IMR-90 (cell line): Measurements from ENCODE around the gene BTBD9. TPM values are rescaled to one million over a fixed set of nuclear protein-coding genes. Genes with fewer than 3 reads are reported as not detected.

Source experiments
- ATAC-seq: fragments of 200-7000 bp; cut with Tn5 transposase; 2 replicates; pipeline ENCODE4 v1.9.1; 2020; ENCODE audit warnings: low read depth, mild to moderate bottlenecking, moderate library complexity
- BruUV-seq: library from RNA; stranded (reverse); fragments of 400-500 nt; replicated peaks from 2 replicates; lab custom pipeline; 2021; lab: Mats Ljungman, UMichigan
- CTCF ChIA-PET: fragments of 300-600 bp; formaldehyde crosslinking; extraction: SDS; loops from one replicate; lab custom pipeline; 2021; ENCODE audit warnings: antibody characterized with exemption; lab: Yijun Ruan, JAX
- POLR2A ChIA-PET: fragments of 300-600 bp; sonication (Branson Sonifier 250); formaldehyde crosslinking; loops from one replicate; lab custom pipeline; 2022; ENCODE audit warnings: antibody characterized with exemption; ENCODE audit not compliant: unreplicated experiment; lab: Charles Lee
- DNase-seq: peaks from one replicate; pipeline ENCODE4 v3.0.0; 2013
- H2AFZ ChIP-seq: replicated peaks from 2 replicates; pipeline ENCODE3; 2013; ENCODE audit warnings: low read length, mild to moderate bottlenecking; ENCODE audit not compliant: poor library complexity
- H2AK5ac ChIP-seq: 2 replicates; pipeline ENCODE4 v1.6.1; 2013; ENCODE audit warnings: low read depth, low read length, inconsistent platforms
- H2AK9ac ChIP-seq: replicated peaks from 2 replicates; pipeline ENCODE3; 2013; ENCODE audit warnings: mild to moderate bottlenecking, low read depth, low read length, moderate library complexity; ENCODE audit not compliant: poor library complexity
- H2BK120ac ChIP-seq: 2 replicates; pipeline ENCODE4 v1.6.1; 2013; ENCODE audit warnings: low read depth, low read length, inconsistent platforms
- H2BK15ac ChIP-seq: 3 replicates; pipeline ENCODE4 v1.6.1; 2013; ENCODE audit warnings: low read depth, low read length, inconsistent platforms
- H2BK20ac ChIP-seq: 2 replicates; pipeline ENCODE4 v1.6.1; 2013; ENCODE audit warnings: low read depth, mild to moderate bottlenecking, inconsistent platforms, low read length, moderate library complexity
- H2BK5ac ChIP-seq: 2 replicates; pipeline ENCODE4 v1.6.1; 2013; ENCODE audit warnings: mild to moderate bottlenecking, low read depth, low read length, inconsistent platforms; ENCODE audit not compliant: poor library complexity, severe bottlenecking
- H3K14ac ChIP-seq: replicated peaks from 2 replicates; pipeline ENCODE4 v1.6.1; 2013; ENCODE audit warnings: low read depth, low read length, inconsistent platforms
- H3K18ac ChIP-seq: 2 replicates; pipeline ENCODE4 v1.6.1; 2013; ENCODE audit warnings: low read depth, low read length, control low read depth
- H3K23ac ChIP-seq: 2 replicates; pipeline ENCODE4 v1.6.1; 2013; ENCODE audit warnings: low read depth, low read length, inconsistent platforms
- H3K27ac ChIP-seq: 2 replicates; pipeline ENCODE4 v1.5.1; 2013; ENCODE audit warnings: mild to moderate bottlenecking, control low read depth, low read length; ENCODE audit not compliant: insufficient read depth
- H3K27me3 ChIP-seq: 2 replicates; pipeline ENCODE4 v1.6.1; 2013; ENCODE audit warnings: low read length; ENCODE audit not compliant: control insufficient read depth, insufficient read depth
- H3K36me3 ChIP-seq: 2 replicates; pipeline ENCODE4 v1.6.1; 2013; ENCODE audit warnings: low read length, mixed read lengths; ENCODE audit not compliant: control insufficient read depth, insufficient read depth
- H3K4ac ChIP-seq: 2 replicates; pipeline ENCODE4 v1.6.1; 2013; ENCODE audit warnings: low read depth, low read length, inconsistent platforms
- H3K4me1 ChIP-seq: 2 replicates; pipeline ENCODE4 v1.6.1; 2013; ENCODE audit warnings: low read length, mixed read lengths; ENCODE audit not compliant: control insufficient read depth, insufficient read depth
- H3K4me2 ChIP-seq: 2 replicates; pipeline ENCODE4 v1.6.1; 2013; ENCODE audit warnings: low read depth, mild to moderate bottlenecking, control low read depth, low read length, moderate library complexity
- H3K4me3 ChIP-seq: 2 replicates; pipeline ENCODE4 v1.5.1; 2013; ENCODE audit warnings: low read depth, mild to moderate bottlenecking, control low read depth, low read length, moderate library complexity; ENCODE audit not compliant: insufficient read depth
- H3K56ac ChIP-seq: 2 replicates; pipeline ENCODE4 v1.6.1; 2013; ENCODE audit warnings: low read length, inconsistent platforms; ENCODE audit not compliant: insufficient read depth; ENCODE audit errors: extremely low read depth
- H3K79me1 ChIP-seq, 2 experiments: 2 replicates each; pipeline ENCODE4 v1.6.1; 2013; ENCODE audit warnings: low read length in 2 of 2, inconsistent platforms in 1 of 2, low read depth in 1 of 2
- H3K9ac ChIP-seq: 2 replicates; pipeline ENCODE4 v1.6.1; 2013; ENCODE audit warnings: low read depth, low read length, control low read depth
- H3K9me1 ChIP-seq: 2 replicates; pipeline ENCODE4 v1.6.1; 2013; ENCODE audit warnings: low read length, inconsistent platforms; ENCODE audit not compliant: insufficient read depth
- H3K9me3 ChIP-seq: 2 replicates; pipeline ENCODE4 v1.6.1; 2013; ENCODE audit warnings: low read length; ENCODE audit not compliant: control insufficient read depth, insufficient read depth
- H4K20me1 ChIP-seq: 2 replicates; pipeline ENCODE4 v1.6.1; 2013; ENCODE audit warnings: low read length, inconsistent platforms; ENCODE audit not compliant: insufficient read depth
- H4K5ac ChIP-seq: 2 replicates; pipeline ENCODE4 v1.6.1; 2013; ENCODE audit warnings: mild to moderate bottlenecking, low read depth, low read length, control low read depth
- H4K8ac ChIP-seq, 2 experiments: 2 replicates each; pipeline ENCODE4 v1.6.1; 2013; ENCODE audit warnings: low read depth in 2 of 2, low read length in 2 of 2, control low read depth in 1 of 2, inconsistent platforms in 1 of 2
- H4K91ac ChIP-seq: 2 replicates; pipeline ENCODE4 v1.6.1; 2013; ENCODE audit warnings: low read depth, low read length, inconsistent platforms; ENCODE audit not compliant: insufficient read depth
- BHLHE40 ChIP-seq: fragments of 150-350 bp; IDR thresholded peaks from 2 replicates; pipeline ENCODE4 v1.6.1; 2016; ENCODE audit warnings: mild to moderate bottlenecking, low read depth, low read length
- CEBPB ChIP-seq: IDR thresholded peaks from 2 replicates; pipeline ENCODE4 v1.6.1; 2012; ENCODE audit warnings: low read depth, low read length, improper control_type of control experiment
- CHD1 ChIP-seq: IDR thresholded peaks from 2 replicates; pipeline ENCODE4 v1.6.1; 2012; ENCODE audit warnings: low read depth, low read length, improper control_type of control experiment
- ELK1 ChIP-seq: fragments of 150-350 bp; IDR thresholded peaks from 2 replicates; pipeline ENCODE4 v1.6.1; 2016; ENCODE audit warnings: low read depth, mild to moderate bottlenecking, low read length, moderate library complexity, borderline replicate concordance
- FOS ChIP-seq: fragments of 150-350 bp; IDR thresholded peaks from 2 replicates; pipeline ENCODE4 v1.6.1; 2016; ENCODE audit warnings: low read depth, low read length
- MAFK ChIP-seq: IDR thresholded peaks from 2 replicates; pipeline ENCODE4 v1.6.1; 2012; ENCODE audit warnings: low read depth, low read length, improper control_type of control experiment
- MAZ ChIP-seq: IDR thresholded peaks from 2 replicates; pipeline ENCODE4 v1.6.1; 2012; ENCODE audit warnings: low read depth, mild to moderate bottlenecking, low read length, improper control_type of control experiment, moderate library complexity, borderline replicate concordance
- MXI1 ChIP-seq: IDR thresholded peaks from 2 replicates; pipeline ENCODE4 v1.6.1; 2012; ENCODE audit warnings: low read depth, mild to moderate bottlenecking, low read length, moderate library complexity, borderline replicate concordance
- NFE2L2 ChIP-seq: fragments of 150-350 bp; IDR thresholded peaks from 2 replicates; pipeline ENCODE4 v1.6.1; 2016; ENCODE audit warnings: low read depth, mild to moderate bottlenecking, low read length
- RAD21 ChIP-seq: IDR thresholded peaks from 2 replicates; pipeline ENCODE4 v1.6.1; 2012; ENCODE audit warnings: low read length, improper control_type of control experiment
- RCOR1 ChIP-seq: IDR thresholded peaks from 2 replicates; pipeline ENCODE4 v1.6.1; 2012; ENCODE audit warnings: mild to moderate bottlenecking, low read length, improper control_type of control experiment; ENCODE audit not compliant: insufficient replicate concordance
- RFX5 ChIP-seq: IDR thresholded peaks from 2 replicates; pipeline ENCODE4 v1.8.0; 2012; ENCODE audit warnings: low read depth, mild to moderate bottlenecking, low read length, moderate library complexity
- SMC3 ChIP-seq: fragments of 150-350 bp; IDR thresholded peaks from 2 replicates; pipeline ENCODE4 v1.6.1; 2016; ENCODE audit warnings: low read depth, mild to moderate bottlenecking, antibody characterized with exemption, low read length, moderate library complexity
- WGBS, 2 experiments: methylation state at CpG; one replicate each; pipeline versions ENCODE4 v1.1.5 to v1.1.7; 2013; ENCODE audit warnings: missing lambda C conversion rate in 2 of 2; ENCODE audit not compliant: insufficient read length in 1 of 2; ENCODE audit errors: extremely low coverage in 2 of 2; 5-methylcytosine and 5-hydroxymethylcytosine counted together
- dilution Hi-C: fragments of 300-500 bp; cut with HindIII; formaldehyde crosslinking; loops from one replicate; pipeline ENCODE4 v1.14.3; 2018; ENCODE audit warnings: low sequenced_read_pairs; ENCODE audit not compliant: unreplicated experiment
- in situ Hi-C: fragments of 300-500 bp; cut with MboI; formaldehyde crosslinking; loops from 3 replicates; pipeline ENCODE4 v1.14.3; 2019; ENCODE audit warnings: low sequenced_read_pairs, inconsistent platforms, mixed read lengths
- intact Hi-C: fragments of 100-400 bp; cut with micrococcal nuclease; formaldehyde crosslinking; loops from 2 replicates; pipeline ENCODE4 v1.10.0; 2022
- polyA plus RNA-seq, 3 experiments: library from polyadenylated mRNA; depleted of rRNA; stranded (reverse); fragments of >200 nt; gene quantifications; 2 replicates each; pipeline ENCODE4 v1.2.3, GENCODE V29; 2012; ENCODE audit warnings: low replicate concordance in 1 of 3
- total RNA-seq: library from RNA; depleted of rRNA; stranded (reverse); fragments of >200 nt; gene quantifications from 2 replicates; pipeline ENCODE4 v1.2.3, GENCODE V29; 2012
- TF ChIP-seq, protein P1 (sequence below): conservative IDR thresholded peaks from 2 replicates; pipeline ENCODE4 v1.5.1; 2012; ENCODE audit warnings: mild to moderate bottlenecking, low read depth, low read length, improper control_type of control experiment
- TF ChIP-seq, protein P2 (sequence below): fragments of 150-350 bp; IDR thresholded peaks from 2 replicates; pipeline ENCODE4 v1.6.1; 2017; ENCODE audit warnings: mild to moderate bottlenecking, antibody characterized with exemption, low read length, low read depth

Gene BTBD9
- total and polyA plus RNA-seq, 2 of the 4 experiments (the other 2 are of a cell fraction): 4.1 to 22.0 TPM

GRCh38 chr6:38552121-38552520 is 87.6 kb downstream of the BTBD9 start:
- dilution Hi-C loops: no loop called here
- no peaks in the 10 kb centered on the region for H4K20me1 ChIP-seq
- CTCF ChIA-PET: no interaction called here

More at GRCh38 chr6:38552121-38552520, 87.6 kb downstream of the BTBD9 start:
- TF ChIP-seq NFE2L2 (no peak), ELK1 (no peak), CHD1 (no peak), RCOR1 (no peak), RFX5 (no peak), BHLHE40 (no peak), SMC3 (no peak), MAFK (no peak), MXI1 (no peak), MAZ (no peak), FOS (no peak), RAD21 (no peak), CEBPB (no peak)
- TF ChIP-seq, protein P1, sequence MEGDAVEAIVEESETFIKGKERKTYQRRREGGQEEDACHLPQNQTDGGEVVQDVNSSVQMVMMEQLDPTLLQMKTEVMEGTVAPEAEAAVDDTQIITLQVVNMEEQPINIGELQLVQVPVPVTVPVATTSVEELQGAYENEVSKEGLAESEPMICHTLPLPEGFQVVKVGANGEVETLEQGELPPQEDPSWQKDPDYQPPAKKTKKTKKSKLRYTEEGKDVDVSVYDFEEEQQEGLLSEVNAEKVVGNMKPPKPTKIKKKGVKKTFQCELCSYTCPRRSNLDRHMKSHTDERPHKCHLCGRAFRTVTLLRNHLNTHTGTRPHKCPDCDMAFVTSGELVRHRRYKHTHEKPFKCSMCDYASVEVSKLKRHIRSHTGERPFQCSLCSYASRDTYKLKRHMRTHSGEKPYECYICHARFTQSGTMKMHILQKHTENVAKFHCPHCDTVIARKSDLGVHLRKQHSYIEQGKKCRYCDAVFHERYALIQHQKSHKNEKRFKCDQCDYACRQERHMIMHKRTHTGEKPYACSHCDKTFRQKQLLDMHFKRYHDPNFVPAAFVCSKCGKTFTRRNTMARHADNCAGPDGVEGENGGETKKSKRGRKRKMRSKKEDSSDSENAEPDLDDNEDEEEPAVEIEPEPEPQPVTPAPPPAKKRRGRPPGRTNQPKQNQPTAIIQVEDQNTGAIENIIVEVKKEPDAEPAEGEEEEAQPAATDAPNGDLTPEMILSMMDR: no peak
- TF ChIP-seq, protein P2, sequence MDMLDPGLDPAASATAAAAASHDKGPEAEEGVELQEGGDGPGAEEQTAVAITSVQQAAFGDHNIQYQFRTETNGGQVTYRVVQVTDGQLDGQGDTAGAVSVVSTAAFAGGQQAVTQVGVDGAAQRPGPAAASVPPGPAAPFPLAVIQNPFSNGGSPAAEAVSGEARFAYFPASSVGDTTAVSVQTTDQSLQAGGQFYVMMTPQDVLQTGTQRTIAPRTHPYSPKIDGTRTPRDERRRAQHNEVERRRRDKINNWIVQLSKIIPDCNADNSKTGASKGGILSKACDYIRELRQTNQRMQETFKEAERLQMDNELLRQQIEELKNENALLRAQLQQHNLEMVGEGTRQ: no peak
- Histone ChIP-seq H3K27me3 (no peaks in the 10 kb centered on the region), H3K4me2 (no peak overlapping the region), H3K27ac (no peak overlapping the region), H2BK120ac (no peak overlapping the region), H3K9ac (no peak overlapping the region), H2BK15ac (no peak overlapping the region), H3K4me3 (no peak overlapping the region), H3K36me3 (peaks cover under 1% of the 10 kb centered on the region; the same call in 1 of the 2 replicates), H3K79me1 (no peaks in the 10 kb centered on the region; a peak in 1 of 4 replicates), H3K4ac (no peak overlapping the region), H4K8ac (no peak overlapping the region), H4K5ac (no peak overlapping the region), H2AK5ac (no peak overlapping the region), H3K4me1 (peaks cover 2% of the 10 kb centered on the region; the same call in 1 of the 2 replicates), H2AFZ (no peak overlapping the region), H3K18ac (no peak overlapping the region), H3K9me3 (no peaks in the 10 kb centered on the region), H2AK9ac (no peak overlapping the region), H2BK20ac (no peak overlapping the region), H3K14ac (no peak overlapping the region), H4K91ac (no peak overlapping the region), H3K56ac (no peak overlapping the region), H3K23ac (no peak overlapping the region), H2BK5ac (no peak overlapping the region), H3K9me1 (0 out of 2 replicates have a peak, but pooled peaks cover 2% of the 10 kb centered on the region)
- POLR2A ChIA-PET: no interaction called here
- no TSS peak for BruUV-seq
- ATAC-seq (no peak), DNase-seq (no peak)
- in situ Hi-C loops: no loop called here
- no CpG with 5 or more reads among the region's 3 CpGs for whole genome bisulfite sequencing, 2 experiments
- intact Hi-C loops: no loop called here
